ENCODE data around the gene MEG3.

MEG3 gene

GRCh38 chr14:100784523-100785337 lies 41.2 kb upstream of the MEG3 start:
- no peak for DNase-seq (ENCODE audit: low read depth)
- TF ChIP-seq CTCF (conservative IDR thresholded peaks at IDR 0.05; ENCODE audit: control insufficient read depth, insufficient read depth, low read depth, low read length), result no peak
- H3K4me3 ChIP-seq (ENCODE audit: control insufficient read depth, low read depth, low read length), result no peak overlapping the region

- no peak overlapping the region for H3K4me3 ChIP-seq (ENCODE audit: control insufficient read depth, low read depth, low read length)
- no peak for TF ChIP-seq CTCF (conservative IDR thresholded peaks at IDR 0.05; ENCODE audit: control insufficient read depth, insufficient read depth, low read depth, low read length)
- DNase-seq (ENCODE audit: low read depth), result no peak
Measured at GRCh38 chr14:100785338-100785615, 40.6 kb upstream of the MEG3 start.

- no peak for TF ChIP-seq CTCF (conservative IDR thresholded peaks at IDR 0.05; ENCODE audit: control insufficient read depth, insufficient read depth, low read depth, low read length)
- no peak overlapping the region for H3K4me3 ChIP-seq (ENCODE audit: control insufficient read depth, low read depth, low read length)
- DNase-seq (ENCODE audit: low read depth), result no peak
Measured at GRCh38 chr14:100785626-100786025, 40.3 kb upstream of the MEG3 start.

- DNase-seq (ENCODE audit: low read depth), result no peak
- no peak for TF ChIP-seq CTCF (conservative IDR thresholded peaks at IDR 0.05; ENCODE audit: control insufficient read depth, insufficient read depth, low read depth, low read length)
- no peak overlapping the region for H3K4me3 ChIP-seq (ENCODE audit: control insufficient read depth, low read depth, low read length)
Measured at GRCh38 chr14:100786131-100786530, 39.8 kb upstream of the MEG3 start.

GRCh38 chr14:100786576-100787219 lies 39.2 kb upstream of the MEG3 start:
- no peak overlapping the region for H3K4me3 ChIP-seq (ENCODE audit: control insufficient read depth, low read depth, low read length)
- TF ChIP-seq CTCF (conservative IDR thresholded peaks at IDR 0.05; ENCODE audit: control insufficient read depth, insufficient read depth, low read depth, low read length), result no peak
- no peak for DNase-seq (ENCODE audit: low read depth)

- TF ChIP-seq CTCF (conservative IDR thresholded peaks at IDR 0.05; ENCODE audit: control insufficient read depth, insufficient read depth, low read depth, low read length), result no peak
- H3K4me3 ChIP-seq (ENCODE audit: control insufficient read depth, low read depth, low read length), result no peak overlapping the region
- DNase-seq (ENCODE audit: low read depth), result no peak
Measured at GRCh38 chr14:100787659-100788058, 38.3 kb upstream of the MEG3 start.

Measured in fibroblast of mammary gland (primary cell).